ENCODE measurements around the gene ZNF524. TPM values are rescaled to one million over a fixed set of nuclear protein-coding genes. Genes with fewer than 3 reads are reported as not detected.

ZNF524 gene
- total RNA-seq, 1 experiment from 2014 or later = 11.1 TPM

DNA sequence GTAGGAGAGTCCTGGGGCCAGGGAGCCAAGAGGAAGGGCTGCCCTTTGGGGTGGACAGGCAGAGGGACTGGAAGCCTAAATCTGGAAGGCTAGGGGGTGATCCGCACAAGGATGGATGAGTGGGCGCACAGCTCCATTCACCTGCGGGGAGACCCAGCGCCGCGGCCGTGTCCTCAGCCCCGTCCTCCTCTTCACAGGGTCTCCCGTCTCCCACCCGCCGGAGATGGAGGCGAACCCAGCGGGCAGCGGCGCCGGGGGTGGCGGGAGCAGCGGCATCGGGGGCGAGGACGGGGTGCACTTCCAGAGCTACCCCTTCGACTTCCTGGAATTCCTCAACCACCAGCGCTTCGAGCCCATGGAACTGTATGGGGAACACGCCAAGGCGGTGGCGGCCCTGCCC lies 13.3 kb downstream of the ZNF524 start:
- no peaks in the 10 kb centered on the region for H3K27me3 Mint-ChIP-seq (ENCODE audit: insufficient read depth, unreplicated experiment)
- TF ChIP-seq, protein P1, sequence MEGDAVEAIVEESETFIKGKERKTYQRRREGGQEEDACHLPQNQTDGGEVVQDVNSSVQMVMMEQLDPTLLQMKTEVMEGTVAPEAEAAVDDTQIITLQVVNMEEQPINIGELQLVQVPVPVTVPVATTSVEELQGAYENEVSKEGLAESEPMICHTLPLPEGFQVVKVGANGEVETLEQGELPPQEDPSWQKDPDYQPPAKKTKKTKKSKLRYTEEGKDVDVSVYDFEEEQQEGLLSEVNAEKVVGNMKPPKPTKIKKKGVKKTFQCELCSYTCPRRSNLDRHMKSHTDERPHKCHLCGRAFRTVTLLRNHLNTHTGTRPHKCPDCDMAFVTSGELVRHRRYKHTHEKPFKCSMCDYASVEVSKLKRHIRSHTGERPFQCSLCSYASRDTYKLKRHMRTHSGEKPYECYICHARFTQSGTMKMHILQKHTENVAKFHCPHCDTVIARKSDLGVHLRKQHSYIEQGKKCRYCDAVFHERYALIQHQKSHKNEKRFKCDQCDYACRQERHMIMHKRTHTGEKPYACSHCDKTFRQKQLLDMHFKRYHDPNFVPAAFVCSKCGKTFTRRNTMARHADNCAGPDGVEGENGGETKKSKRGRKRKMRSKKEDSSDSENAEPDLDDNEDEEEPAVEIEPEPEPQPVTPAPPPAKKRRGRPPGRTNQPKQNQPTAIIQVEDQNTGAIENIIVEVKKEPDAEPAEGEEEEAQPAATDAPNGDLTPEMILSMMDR (IDR thresholded peaks at IDR 0.05; ENCODE audit: insufficient read depth in 1 of 2, low read depth in 1 of 2, low read length in 1 of 2, severe bottlenecking in 1 of 2, unreplicated experiment in 1 of 2) = no peak
- H3K27ac Mint-ChIP-seq (ENCODE audit: unreplicated experiment) = no peak overlapping the region
- ChIA-PET CTCF (no interaction called here), POLR2A (no interaction called here)
- intact Hi-C loops (cut with micrococcal nuclease; ENCODE audit: unreplicated experiment) = no loop called here
- H3K36me3 Mint-ChIP-seq (ENCODE audit: insufficient read depth, unreplicated experiment) = peaks cover 18% of the 10 kb centered on the region
- no peaks in the 10 kb centered on the region for H3K4me1 Mint-ChIP-seq (ENCODE audit: low read depth, unreplicated experiment)
- Histone ChIP-seq H3K27me3 (replicated peaks; ENCODE audit: control insufficient read depth, insufficient read depth, low read length) (no peaks in the 10 kb centered on the region), H3K4me1 (no peaks in the 10 kb centered on the region), H3K9me3 (no peaks in the 10 kb centered on the region), H3K4me3 (ENCODE audit: low read depth, low read length) (no peak overlapping the region), H3K36me3 (ENCODE audit: control insufficient read depth, insufficient read depth, low read length) (no peaks in the 10 kb centered on the region; the same call in 1 of the 2 replicates)
- no TSS peak for BruUV-seq (replicated peaks)
- DNase-seq = no peak
- H3K9me3 Mint-ChIP-seq (ENCODE audit: unreplicated experiment) = no peaks in the 10 kb centered on the region
- no peak overlapping the region for H3K4me3 Mint-ChIP-seq (ENCODE audit: unreplicated experiment)

DNA sequence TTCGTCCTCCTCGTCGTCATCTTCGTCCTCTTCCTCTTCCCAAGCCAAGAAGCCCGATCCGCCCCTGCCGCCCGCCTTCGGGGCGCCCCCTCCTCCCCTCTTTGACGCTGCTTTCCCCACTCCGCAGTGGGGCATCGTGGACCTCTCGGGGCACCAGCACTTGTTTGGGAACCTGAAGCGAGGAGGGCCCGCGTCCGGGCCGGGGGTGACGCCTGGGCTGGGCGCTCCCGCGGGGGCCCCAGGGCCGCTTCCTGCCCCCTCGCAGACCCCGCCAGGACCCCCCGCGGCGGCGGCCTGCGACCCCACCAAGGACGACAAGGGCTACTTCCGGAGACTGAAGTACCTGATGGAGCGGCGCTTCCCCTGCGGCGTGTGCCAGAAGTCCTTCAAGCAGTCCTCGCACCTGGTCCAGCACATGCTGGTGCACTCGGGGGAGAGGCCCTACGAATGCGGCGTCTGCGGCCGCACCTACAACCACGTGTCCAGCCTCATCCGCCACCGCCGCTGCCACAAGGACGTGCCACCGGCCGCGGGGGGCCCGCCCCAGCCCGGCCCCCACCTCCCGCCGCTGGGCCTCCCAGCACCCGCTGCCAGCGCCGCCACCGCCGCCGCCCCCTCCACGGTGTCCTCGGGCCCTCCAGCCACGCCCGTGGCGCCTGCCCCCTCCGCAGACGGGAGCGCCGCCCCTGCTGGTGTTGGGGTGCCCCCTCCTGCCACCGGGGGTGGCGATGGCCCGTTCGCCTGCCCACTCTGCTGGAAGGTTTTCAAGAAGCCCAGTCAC lies 14.0 kb downstream of the ZNF524 start:
- no peaks in the 10 kb centered on the region for H3K27me3 ChIP-seq (replicated peaks; ENCODE audit: control insufficient read depth, insufficient read depth, low read length)
- no TSS peak for BruUV-seq (replicated peaks)
- intact Hi-C loops (cut with micrococcal nuclease; ENCODE audit: unreplicated experiment) = no loop called here
- no peaks in the 10 kb centered on the region; the same call in 1 of the 2 replicates for H3K36me3 ChIP-seq (ENCODE audit: control insufficient read depth, insufficient read depth, low read length)
- TF ChIP-seq, protein P1 (IDR thresholded peaks at IDR 0.05; ENCODE audit: insufficient read depth in 1 of 2, low read depth in 1 of 2, low read length in 1 of 2, severe bottlenecking in 1 of 2, unreplicated experiment in 1 of 2) = no peak
- no peaks in the 10 kb centered on the region for H3K4me1 Mint-ChIP-seq (ENCODE audit: low read depth, unreplicated experiment)
- no peak overlapping the region for H3K27ac Mint-ChIP-seq (ENCODE audit: unreplicated experiment)
- CTCF ChIA-PET = no interaction called here
- H3K36me3 Mint-ChIP-seq (ENCODE audit: insufficient read depth, unreplicated experiment) = peaks cover 23% of the 10 kb centered on the region
- H3K4me3 ChIP-seq (ENCODE audit: low read depth, low read length) = no peak overlapping the region
- H3K9me3 Mint-ChIP-seq (ENCODE audit: unreplicated experiment) = no peaks in the 10 kb centered on the region
- H3K27me3 Mint-ChIP-seq (ENCODE audit: insufficient read depth, unreplicated experiment) = no peaks in the 10 kb centered on the region
- no peaks in the 10 kb centered on the region for H3K4me1 ChIP-seq
- POLR2A ChIA-PET = no interaction called here
- H3K4me3 Mint-ChIP-seq (ENCODE audit: unreplicated experiment) = no peak overlapping the region
- H3K9me3 ChIP-seq = no peaks in the 10 kb centered on the region
- no peak for DNase-seq

DNA sequence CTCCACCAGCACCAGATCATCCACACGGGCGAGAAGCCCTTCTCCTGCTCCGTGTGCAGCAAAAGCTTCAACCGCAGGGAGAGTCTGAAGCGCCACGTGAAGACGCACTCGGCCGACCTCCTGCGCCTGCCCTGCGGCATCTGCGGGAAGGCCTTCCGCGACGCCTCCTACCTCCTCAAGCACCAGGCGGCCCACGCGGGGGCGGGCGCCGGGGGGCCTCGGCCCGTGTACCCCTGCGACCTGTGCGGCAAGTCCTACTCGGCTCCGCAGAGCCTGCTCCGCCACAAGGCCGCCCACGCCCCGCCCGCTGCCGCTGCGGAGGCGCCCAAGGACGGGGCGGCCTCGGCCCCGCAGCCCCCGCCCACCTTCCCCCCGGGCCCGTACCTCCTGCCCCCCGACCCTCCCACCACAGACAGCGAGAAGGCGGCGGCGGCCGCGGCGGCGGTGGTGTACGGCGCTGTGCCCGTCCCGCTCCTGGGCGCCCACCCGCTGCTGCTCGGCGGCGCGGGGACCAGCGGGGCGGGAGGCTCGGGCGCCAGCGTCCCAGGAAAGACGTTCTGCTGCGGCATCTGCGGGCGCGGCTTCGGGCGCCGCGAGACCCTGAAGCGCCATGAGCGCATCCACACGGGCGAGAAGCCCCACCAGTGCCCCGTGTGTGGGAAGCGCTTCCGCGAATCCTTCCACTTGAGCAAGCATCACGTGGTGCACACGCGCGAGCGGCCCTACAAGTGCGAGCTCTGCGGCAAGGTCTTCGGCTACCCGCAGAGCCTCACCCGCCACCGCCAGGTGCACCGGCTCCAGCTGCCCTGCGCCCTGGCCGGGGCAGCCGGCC lies 14.8 kb downstream of the ZNF524 start:
- Histone ChIP-seq H3K9me3 (no peaks in the 10 kb centered on the region), H3K36me3 (ENCODE audit: control insufficient read depth, insufficient read depth, low read length) (no peaks in the 10 kb centered on the region; the same call in 1 of the 2 replicates), H3K4me3 (ENCODE audit: low read depth, low read length) (no peak overlapping the region), H3K4me1 (no peaks in the 10 kb centered on the region), H3K27me3 (replicated peaks; ENCODE audit: control insufficient read depth, insufficient read depth, low read length) (no peaks in the 10 kb centered on the region)
- POLR2A ChIA-PET = no interaction called here
- Mint-ChIP-seq H3K36me3 (ENCODE audit: insufficient read depth, unreplicated experiment) (peaks cover 30% of the 10 kb centered on the region), H3K4me3 (ENCODE audit: unreplicated experiment) (no peak overlapping the region), H3K9me3 (ENCODE audit: unreplicated experiment) (no peaks in the 10 kb centered on the region), H3K27me3 (ENCODE audit: insufficient read depth, unreplicated experiment) (no peaks in the 10 kb centered on the region), H3K4me1 (ENCODE audit: low read depth, unreplicated experiment) (no peaks in the 10 kb centered on the region), H3K27ac (ENCODE audit: unreplicated experiment) (no peak overlapping the region)
- DNase-seq = no peak
- CTCF ChIA-PET = no interaction called here
- TF ChIP-seq, protein P1 (IDR thresholded peaks at IDR 0.05; ENCODE audit: insufficient read depth in 1 of 2, low read depth in 1 of 2, low read length in 1 of 2, severe bottlenecking in 1 of 2, unreplicated experiment in 1 of 2) = no peak
- no TSS peak for BruUV-seq (replicated peaks)
- intact Hi-C loops (cut with micrococcal nuclease; ENCODE audit: unreplicated experiment) = no loop called here

Data from Caco-2 (cell line).